ENCODE data around the gene GRK4.

Gene GRK4

DNA sequence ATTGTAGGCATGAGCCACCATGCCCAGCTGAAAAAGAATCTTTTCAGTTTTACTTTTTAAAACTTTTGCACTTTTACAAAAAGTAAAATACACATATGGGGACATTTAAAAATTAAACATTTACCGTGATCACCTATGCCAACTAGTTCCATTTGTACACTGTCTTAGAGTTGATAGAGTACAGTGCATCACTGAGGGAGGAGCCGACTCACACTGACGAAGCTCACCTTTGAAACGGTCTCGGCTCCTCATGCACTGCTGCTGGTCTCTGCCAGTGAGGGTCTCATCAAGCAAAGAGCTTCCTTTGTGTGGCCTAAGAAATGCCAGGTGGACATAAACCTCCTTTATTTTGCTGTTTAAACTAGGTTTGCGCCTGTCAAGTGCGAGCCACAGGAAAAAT lies 50.0 kb downstream of the GRK4 start:
- H3K27me3 Mint-ChIP-seq: no peaks in the 10 kb centered on the region
- H3K9me3 Mint-ChIP-seq: no peaks in the 10 kb centered on the region
- H3K4me1 Mint-ChIP-seq (ENCODE audit: low read depth): no peaks in the 10 kb centered on the region
- intact Hi-C loops (cut with micrococcal nuclease): no loop called here
- H3K27ac Mint-ChIP-seq: no peak overlapping the region
- H3K36me3 Mint-ChIP-seq (ENCODE audit: low read depth): no peaks in the 10 kb centered on the region
- no peak overlapping the region for H3K4me3 Mint-ChIP-seq

DNA sequence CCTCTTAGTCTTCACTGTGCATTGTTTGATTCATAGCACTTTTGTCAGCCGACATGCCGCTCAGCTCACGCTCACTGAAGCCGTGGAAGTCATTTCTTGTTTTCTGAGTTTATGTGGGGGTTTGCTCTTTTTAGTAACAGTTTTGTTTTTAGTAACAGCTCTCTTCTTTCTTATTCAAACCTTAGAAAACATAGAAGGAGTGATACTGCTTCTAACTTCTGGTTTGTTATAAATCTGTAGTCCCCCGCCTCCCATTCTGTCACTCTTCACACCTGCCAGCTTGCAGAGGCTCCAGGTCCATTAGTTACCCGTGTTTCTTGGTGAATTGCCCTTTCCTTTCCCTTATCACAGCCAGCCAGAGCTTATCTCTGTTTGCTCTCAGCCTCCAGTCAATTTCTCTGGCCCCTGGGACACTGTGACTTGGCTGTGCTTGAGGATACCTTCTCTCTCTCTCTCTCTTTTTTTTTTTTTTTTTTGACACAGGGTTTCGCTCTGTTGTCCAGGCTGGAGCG lies 50.5 kb downstream of the GRK4 start:
- intact Hi-C loops (cut with micrococcal nuclease): no loop called here
- H3K27me3 Mint-ChIP-seq: no peaks in the 10 kb centered on the region
- H3K4me3 Mint-ChIP-seq: no peak overlapping the region
- no peaks in the 10 kb centered on the region for H3K4me1 Mint-ChIP-seq (ENCODE audit: low read depth)
- no peaks in the 10 kb centered on the region for H3K36me3 Mint-ChIP-seq (ENCODE audit: low read depth)
- H3K9me3 Mint-ChIP-seq: no peaks in the 10 kb centered on the region
- no peak overlapping the region for H3K27ac Mint-ChIP-seq

DNA sequence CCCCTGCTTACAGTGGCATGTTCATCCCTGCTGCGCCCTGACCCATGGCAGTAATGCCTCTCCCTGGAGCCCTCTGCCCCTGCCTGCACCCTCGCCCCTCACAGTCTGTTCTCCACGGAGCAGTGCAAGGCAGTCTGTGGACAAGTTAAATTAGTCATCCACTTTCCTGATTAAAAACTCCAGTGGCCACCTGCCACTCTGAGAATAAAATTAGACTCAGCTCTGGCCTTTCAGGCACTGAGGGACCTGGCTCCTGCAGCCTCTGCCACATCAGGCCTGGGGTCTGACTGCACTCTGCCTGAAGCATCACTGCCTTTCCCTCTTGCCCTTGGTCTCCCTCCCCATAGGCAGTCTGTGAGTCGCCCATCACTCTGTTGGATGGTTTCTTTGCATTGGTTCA lies 53.6 kb downstream of the GRK4 start:
- H3K4me3 Mint-ChIP-seq: no peak overlapping the region
- no peaks in the 10 kb centered on the region for H3K9me3 Mint-ChIP-seq
- no peaks in the 10 kb centered on the region for H3K4me1 Mint-ChIP-seq (ENCODE audit: low read depth)
- no peaks in the 10 kb centered on the region for H3K27me3 Mint-ChIP-seq
- intact Hi-C loops (cut with micrococcal nuclease): no loop called here
- no peak overlapping the region for H3K27ac Mint-ChIP-seq
- H3K36me3 Mint-ChIP-seq (ENCODE audit: low read depth): no peaks in the 10 kb centered on the region

DNA sequence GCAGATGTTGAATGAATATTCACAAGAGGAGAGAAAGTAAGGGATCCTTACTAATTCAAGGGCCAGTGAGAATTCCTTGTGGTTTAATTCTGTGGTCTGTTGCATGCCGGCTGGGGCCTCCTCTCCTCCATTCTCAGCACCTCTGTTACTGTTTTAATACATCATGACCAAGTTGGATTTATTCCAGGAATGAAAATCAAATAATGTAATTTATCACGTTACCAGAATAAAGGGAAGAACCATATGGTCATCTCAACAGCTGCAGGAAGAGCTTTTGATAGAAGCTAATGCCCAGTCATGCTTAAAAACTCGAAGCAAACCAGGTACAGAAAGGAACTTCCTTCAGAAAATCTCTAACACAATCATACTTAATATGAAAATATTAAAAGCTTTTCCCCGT lies 54.1 kb downstream of the GRK4 start:
- no peak overlapping the region for H3K27ac Mint-ChIP-seq
- no peaks in the 10 kb centered on the region for H3K36me3 Mint-ChIP-seq (ENCODE audit: low read depth)
- H3K4me3 Mint-ChIP-seq: no peak overlapping the region
- intact Hi-C loops (cut with micrococcal nuclease): no loop called here
- H3K27me3 Mint-ChIP-seq: no peaks in the 10 kb centered on the region
- peaks cover under 1% of the 10 kb centered on the region for H3K9me3 Mint-ChIP-seq
- H3K4me1 Mint-ChIP-seq (ENCODE audit: low read depth): no peaks in the 10 kb centered on the region

DNA sequence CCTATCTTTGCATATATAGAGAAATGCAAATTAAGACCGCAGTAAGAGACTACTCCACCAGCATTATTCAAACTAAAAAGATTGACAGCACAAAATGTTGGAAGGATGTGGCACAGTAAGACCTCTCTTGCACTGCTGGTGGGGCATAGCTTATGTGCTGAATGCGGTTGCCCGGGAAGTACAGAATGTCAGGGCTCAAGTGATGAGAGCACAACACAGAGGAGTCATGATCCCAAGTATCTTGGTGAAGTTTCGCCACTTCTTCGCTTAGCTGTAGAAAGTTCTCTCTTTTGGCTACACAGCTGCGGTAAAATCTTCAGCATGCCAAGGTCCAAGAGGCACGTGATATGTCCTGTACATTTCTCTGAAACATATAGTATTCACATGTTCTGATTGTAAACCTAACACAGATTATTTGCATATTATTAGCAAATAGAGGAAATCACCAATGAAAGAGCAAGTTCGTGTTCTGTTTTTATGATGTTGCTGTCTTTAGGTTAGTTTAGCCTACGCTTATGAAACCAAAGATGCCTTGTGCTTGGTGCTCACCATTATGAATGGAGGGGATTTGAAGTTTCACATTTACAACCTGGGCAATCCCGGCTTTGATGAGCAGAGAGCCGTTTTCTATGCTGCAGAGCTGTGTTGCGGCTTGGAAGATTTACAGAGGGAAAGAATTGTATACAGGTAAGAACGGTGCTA lies 55.9 kb downstream of the GRK4 start:
- no peaks in the 10 kb centered on the region for H3K4me1 Mint-ChIP-seq (ENCODE audit: low read depth)
- intact Hi-C loops (cut with micrococcal nuclease): no loop called here
- H3K27ac Mint-ChIP-seq: no peak overlapping the region
- peaks cover 12% of the 10 kb centered on the region for H3K9me3 Mint-ChIP-seq
- H3K36me3 Mint-ChIP-seq (ENCODE audit: low read depth): no peaks in the 10 kb centered on the region
- H3K27me3 Mint-ChIP-seq: peaks cover 4% of the 10 kb centered on the region
- no peak overlapping the region for H3K4me3 Mint-ChIP-seq

DNA sequence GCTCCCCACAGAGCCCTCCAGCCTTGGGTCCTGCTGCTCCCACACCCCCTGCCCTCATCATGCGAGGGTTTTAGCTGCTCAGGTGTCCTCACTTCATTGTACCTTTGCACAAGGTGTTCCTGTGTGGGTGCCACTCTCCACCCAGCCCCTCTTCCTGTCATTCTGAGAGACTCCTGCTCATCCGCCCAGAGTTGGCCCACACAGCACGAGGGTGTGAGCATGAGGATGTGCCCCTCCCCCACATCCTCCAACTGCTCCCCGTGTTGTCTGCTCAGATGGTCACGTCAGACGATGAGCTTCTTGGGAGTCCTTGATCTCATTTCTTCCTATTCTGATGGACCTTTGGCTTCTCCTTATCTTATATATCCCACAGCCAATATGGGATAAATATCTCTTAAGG lies 57.8 kb downstream of the GRK4 start:
- H3K4me1 Mint-ChIP-seq (ENCODE audit: low read depth): no peaks in the 10 kb centered on the region
- no peak overlapping the region for H3K27ac Mint-ChIP-seq
- H3K36me3 Mint-ChIP-seq (ENCODE audit: low read depth): no peaks in the 10 kb centered on the region
- peaks cover 4% of the 10 kb centered on the region for H3K27me3 Mint-ChIP-seq
- peaks cover 12% of the 10 kb centered on the region for H3K9me3 Mint-ChIP-seq
- H3K4me3 Mint-ChIP-seq: no peak overlapping the region
- intact Hi-C loops (cut with micrococcal nuclease): no loop called here

DNA sequence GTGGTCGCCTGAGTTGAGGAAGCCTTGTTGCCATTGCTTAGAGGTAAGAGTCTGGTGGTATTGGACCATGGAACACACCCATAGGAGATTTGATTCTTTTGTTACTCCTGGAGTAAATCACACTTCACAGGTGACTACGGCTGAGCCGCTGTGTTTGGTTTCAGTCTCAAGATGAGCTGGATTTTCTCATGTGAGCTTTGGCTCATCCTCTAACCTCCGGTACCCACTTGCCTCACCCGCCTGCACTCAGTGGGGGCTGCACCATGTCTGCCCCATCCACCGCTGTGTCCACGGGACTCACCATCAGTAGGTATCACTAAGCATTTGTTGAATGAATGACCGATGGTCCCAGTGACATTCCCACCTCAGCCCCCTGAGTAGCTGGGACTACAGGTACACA lies 58.3 kb downstream of the GRK4 start:
- Mint-ChIP-seq H3K27me3 (peaks cover 4% of the 10 kb centered on the region), H3K9me3 (peaks cover 12% of the 10 kb centered on the region), H3K27ac (no peak overlapping the region), H3K4me3 (no peak overlapping the region), H3K36me3 (ENCODE audit: low read depth) (no peaks in the 10 kb centered on the region), H3K4me1 (ENCODE audit: low read depth) (no peaks in the 10 kb centered on the region)
- intact Hi-C loops (cut with micrococcal nuclease): no loop called here

DNA sequence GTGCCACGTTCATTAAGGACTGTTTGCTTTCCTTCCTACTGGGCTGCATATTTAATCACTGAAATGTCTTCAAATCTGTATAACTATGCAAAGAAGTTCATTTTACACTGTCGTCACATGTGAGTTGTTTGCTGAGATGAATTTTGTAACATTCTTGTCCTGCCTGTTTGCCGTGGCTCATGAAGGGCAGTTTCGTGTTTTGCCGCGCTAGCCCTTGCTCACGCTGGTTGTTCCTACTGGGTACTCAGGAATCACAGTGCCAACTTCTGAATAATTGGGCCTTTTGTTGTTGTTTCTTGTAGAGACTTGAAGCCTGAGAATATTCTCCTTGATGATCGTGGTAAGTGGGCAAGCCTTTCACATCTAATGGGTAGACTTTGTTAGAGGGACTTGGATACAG lies 58.7 kb downstream of the GRK4 start:
- Mint-ChIP-seq H3K4me1 (ENCODE audit: low read depth) (no peaks in the 10 kb centered on the region), H3K27ac (no peak overlapping the region), H3K4me3 (no peak overlapping the region), H3K36me3 (ENCODE audit: low read depth) (no peaks in the 10 kb centered on the region), H3K27me3 (peaks cover 4% of the 10 kb centered on the region), H3K9me3 (peaks cover 12% of the 10 kb centered on the region)
- intact Hi-C loops (cut with micrococcal nuclease): no loop called here

DNA sequence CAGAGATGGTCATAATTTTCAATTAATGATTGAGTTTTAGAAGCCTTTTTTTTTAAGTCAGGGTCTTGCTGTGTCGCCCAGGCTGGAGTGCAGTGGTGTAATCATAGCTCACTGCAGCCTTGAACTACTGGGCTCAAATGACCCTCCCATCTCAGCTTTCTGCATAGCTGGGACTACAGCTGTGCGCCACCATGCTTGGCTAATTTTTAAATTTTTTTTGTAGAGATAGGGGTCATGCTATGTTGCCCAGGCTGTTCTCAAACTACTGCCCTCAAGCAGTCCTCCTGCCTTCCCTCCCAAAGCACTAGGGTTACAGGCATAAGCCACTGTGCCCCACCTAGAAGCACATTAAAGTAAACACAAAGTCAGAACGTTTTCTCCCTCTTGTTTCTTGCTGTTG lies 59.3 kb downstream of the GRK4 start:
- intact Hi-C loops (cut with micrococcal nuclease): no loop called here
- H3K27me3 Mint-ChIP-seq: peaks cover 4% of the 10 kb centered on the region
- no peak overlapping the region for H3K27ac Mint-ChIP-seq

DNA sequence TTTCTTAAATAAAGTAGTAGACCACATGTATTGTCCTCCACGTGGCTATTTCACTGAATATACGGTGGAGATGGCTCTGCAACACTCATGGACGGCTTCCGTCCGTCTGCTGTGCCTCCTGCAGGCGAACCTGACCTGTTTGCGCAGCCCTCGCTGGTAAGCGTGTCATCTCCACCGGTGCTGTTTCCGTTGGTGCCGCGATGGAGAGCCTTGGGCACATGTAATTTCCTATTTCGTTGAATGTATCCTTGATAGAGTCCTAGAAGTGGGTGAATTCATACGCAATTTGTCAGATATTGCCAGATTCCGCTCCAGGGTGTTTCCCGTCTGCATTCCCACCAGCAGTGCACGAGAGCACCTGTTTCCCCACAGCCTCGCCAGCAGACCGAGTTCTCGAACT lies 62.5 kb downstream of the GRK4 start:
- Mint-ChIP-seq H3K27me3 (peaks cover 7% of the 10 kb centered on the region), H3K36me3 (ENCODE audit: low read depth) (no peaks in the 10 kb centered on the region), H3K27ac (no peak overlapping the region), H3K4me1 (ENCODE audit: low read depth) (no peaks in the 10 kb centered on the region), H3K9me3 (peaks cover 12% of the 10 kb centered on the region), H3K4me3 (no peak overlapping the region)
- intact Hi-C loops (cut with micrococcal nuclease): no loop called here

More for the DNA sequence above, 59.3 kb downstream of the GRK4 start:
- Mint-ChIP-seq H3K4me3 (no peak overlapping the region), H3K36me3 (ENCODE audit: low read depth) (no peaks in the 10 kb centered on the region), H3K4me1 (ENCODE audit: low read depth) (no peaks in the 10 kb centered on the region), H3K9me3 (peaks cover 12% of the 10 kb centered on the region)

DNA sequence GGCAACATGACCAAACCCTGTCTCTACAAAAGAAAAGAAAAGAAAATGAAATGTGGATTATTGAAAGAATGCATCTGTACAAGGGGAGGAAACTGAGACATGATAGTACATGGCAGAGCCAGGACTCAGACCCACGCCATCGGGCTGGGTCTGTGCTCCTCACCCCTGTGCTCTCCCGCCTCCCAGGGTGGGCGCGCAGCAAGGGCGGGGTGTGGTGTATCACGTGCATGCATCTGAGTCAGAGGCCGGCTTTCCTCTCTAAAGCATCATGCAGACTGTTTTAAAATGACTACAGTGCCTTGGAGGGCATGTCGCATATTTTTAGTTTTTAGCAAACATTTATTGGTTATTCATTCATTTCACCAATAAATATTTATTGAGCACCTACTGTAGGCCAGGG lies 63.2 kb downstream of the GRK4 start:
- Mint-ChIP-seq H3K9me3 (peaks cover 12% of the 10 kb centered on the region), H3K4me1 (ENCODE audit: low read depth) (no peaks in the 10 kb centered on the region), H3K36me3 (ENCODE audit: low read depth) (no peaks in the 10 kb centered on the region), H3K27me3 (peaks cover 11% of the 10 kb centered on the region), H3K4me3 (no peak overlapping the region), H3K27ac (no peak overlapping the region)
- intact Hi-C loops (cut with micrococcal nuclease): no loop called here

DNA sequence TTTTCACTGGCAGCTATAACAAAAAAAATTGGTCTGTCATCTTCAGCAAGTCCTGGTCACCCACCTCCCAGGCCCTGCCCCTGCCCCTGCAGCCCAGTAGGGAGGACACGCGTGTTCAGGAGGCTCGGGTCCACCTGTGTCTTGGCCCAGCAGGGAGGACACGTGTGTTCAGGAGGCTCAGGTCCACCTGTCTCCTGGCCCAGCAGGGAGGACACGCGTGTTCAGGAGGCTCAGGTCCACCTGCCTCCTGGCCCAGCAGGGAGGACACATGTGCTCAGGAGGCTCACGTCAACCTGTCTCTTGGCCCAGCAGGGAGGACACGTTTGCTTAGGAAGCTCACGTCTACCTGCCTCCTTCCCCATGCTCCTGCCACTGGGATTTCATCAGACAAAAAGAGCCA lies 66.1 kb downstream of the GRK4 start:
- Mint-ChIP-seq H3K27ac (no peak overlapping the region), H3K9me3 (no peaks in the 10 kb centered on the region), H3K36me3 (ENCODE audit: low read depth) (no peaks in the 10 kb centered on the region), H3K4me3 (no peak overlapping the region), H3K27me3 (peaks cover 8% of the 10 kb centered on the region), H3K4me1 (ENCODE audit: low read depth) (no peaks in the 10 kb centered on the region)
- intact Hi-C loops (cut with micrococcal nuclease): no loop called here

DNA sequence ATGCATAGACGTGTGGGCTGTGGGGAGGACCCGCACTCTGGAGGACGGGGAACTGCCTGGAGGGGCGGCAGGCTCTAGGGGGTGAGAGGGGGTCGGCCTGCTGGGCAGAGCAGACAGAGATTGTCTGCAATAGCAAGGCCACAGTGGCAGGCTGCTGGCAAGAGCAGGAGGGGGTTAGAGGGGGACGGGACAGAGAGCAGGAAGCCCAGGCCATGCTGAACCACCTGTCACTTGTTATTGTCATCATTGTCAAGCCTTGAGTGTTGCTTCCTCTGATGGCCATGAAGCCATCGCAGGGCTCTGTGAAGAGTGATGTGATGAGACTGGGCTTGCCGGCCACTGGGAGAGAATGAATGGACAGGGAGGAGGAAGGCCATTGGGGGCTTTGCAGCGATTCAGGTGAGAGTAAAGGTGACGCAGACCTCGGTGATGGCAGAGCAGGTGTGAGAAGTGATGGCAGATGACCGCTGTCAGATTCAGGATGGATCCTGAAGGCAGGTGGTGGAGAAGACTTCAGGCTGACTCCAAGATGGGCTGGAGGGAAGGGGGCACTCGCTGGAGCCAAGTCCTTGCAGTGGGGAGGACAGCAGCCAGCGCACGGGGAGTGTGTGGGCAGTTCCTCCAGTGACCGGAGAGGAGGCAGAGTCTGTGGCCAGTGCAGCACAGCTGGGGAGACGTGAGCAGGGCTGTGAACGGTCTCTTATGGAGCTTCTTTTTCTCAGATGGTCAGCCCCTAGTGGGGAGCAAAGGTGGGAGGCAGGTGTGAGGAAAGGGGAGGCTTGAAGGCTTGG lies 67.4 kb downstream of the GRK4 start:
- peaks cover 15% of the 10 kb centered on the region for H3K27me3 Mint-ChIP-seq
- no peak overlapping the region for H3K4me3 Mint-ChIP-seq
- intact Hi-C loops (cut with micrococcal nuclease): no loop called here
- no peaks in the 10 kb centered on the region for H3K36me3 Mint-ChIP-seq (ENCODE audit: low read depth)
- no peaks in the 10 kb centered on the region for H3K4me1 Mint-ChIP-seq (ENCODE audit: low read depth)
- H3K9me3 Mint-ChIP-seq: no peaks in the 10 kb centered on the region
- no peak overlapping the region for H3K27ac Mint-ChIP-seq

DNA sequence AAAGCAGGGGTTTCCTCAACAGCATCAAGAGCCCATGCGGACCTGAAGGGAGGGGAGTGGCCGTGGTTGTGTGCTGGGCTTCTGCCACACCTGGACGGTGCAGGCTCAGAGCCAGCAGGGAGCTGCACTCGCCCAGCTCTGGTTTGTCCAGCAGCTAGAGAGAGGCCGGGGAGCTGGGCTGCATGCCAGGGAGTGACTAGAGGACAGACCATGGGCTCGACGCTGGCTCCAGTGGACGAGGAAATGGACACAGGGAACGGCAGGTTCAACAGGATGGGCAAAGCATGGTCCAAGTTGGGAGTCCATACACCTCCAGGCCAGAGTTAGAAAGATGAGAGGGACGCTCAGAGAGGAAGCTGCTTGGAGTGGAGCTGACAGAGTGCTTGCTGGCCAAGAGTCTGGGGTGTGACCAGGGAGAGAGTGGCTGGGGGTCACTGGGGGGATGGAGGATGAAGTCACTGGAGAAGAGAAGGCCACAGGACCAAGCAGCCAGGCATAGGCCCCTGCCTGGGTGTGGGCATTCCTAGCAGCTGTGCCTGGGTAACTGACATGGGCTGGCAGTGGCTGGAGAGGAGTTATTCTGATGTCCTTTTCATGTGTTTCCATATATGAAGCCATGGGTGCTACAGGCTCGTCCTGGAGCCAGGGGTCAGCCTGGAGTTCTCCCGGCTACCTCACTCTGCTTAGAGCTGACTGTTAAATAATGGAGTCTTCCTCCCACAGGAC lies 68.1 kb downstream of the GRK4 start:
- intact Hi-C loops (cut with micrococcal nuclease): no loop called here
- no peaks in the 10 kb centered on the region for H3K9me3 Mint-ChIP-seq
- H3K4me1 Mint-ChIP-seq (ENCODE audit: low read depth): no peaks in the 10 kb centered on the region
- no peaks in the 10 kb centered on the region for H3K36me3 Mint-ChIP-seq (ENCODE audit: low read depth)
- H3K4me3 Mint-ChIP-seq: no peak overlapping the region
- no peak overlapping the region for H3K27ac Mint-ChIP-seq
- H3K27me3 Mint-ChIP-seq: peaks cover 22% of the 10 kb centered on the region

Data from dendritic cell treated with granulocyte-macrophage colony-stimulating factor and Interleukin-4, amounts not matched to agents 40 ng/mL and 50 ng/mL, for 4 days (primary cell).